SU-DHL-6 (cell line): ENCODE data around the gene ACTMAP.

Source experiments
- H2AFZ ChIP-seq: fragments of 200-600 bp; sonication (generic); 2 replicates; pipeline ENCODE4 v1.6.1; 2014; ENCODE audit warnings: low read depth, mild to moderate bottlenecking, moderate library complexity, mixed read lengths, antibody characterized with exemption, low read length; ENCODE audit not compliant: severe bottlenecking
- H3F3A ChIP-seq: fragments of 200-600 bp; shearing (Covaris generic); 2 replicates; pipeline ENCODE4 v1.6.0; 2016; ENCODE audit warnings: antibody characterized with exemption, mild to moderate bottlenecking; ENCODE audit not compliant: insufficient read depth
- H3K27ac ChIP-seq: fragments of 200-600 bp; sonication (generic); 2 replicates; pipeline ENCODE4 v1.5.1; 2016; ENCODE audit warnings: low read depth, mild to moderate bottlenecking, low read length, moderate library complexity, mixed read lengths
- H3K27me3 ChIP-seq: fragments of 200-600 bp; sonication (generic), shearing (Covaris generic); 2 replicates; pipeline ENCODE4 v1.6.0; 2014; ENCODE audit warnings: mild to moderate bottlenecking, low read length
- H3K36me3 ChIP-seq: fragments of 200-600 bp; sonication (generic); 2 replicates; pipeline ENCODE4 v1.6.1; 2014; ENCODE audit warnings: mild to moderate bottlenecking, low read length, mixed read lengths
- H3K4me2 ChIP-seq: fragments of 300-600, 200-600 bp; shearing (Covaris generic), sonication (generic); 2 replicates; pipeline ENCODE4 v1.6.0; 2014; ENCODE audit warnings: low read length, low read depth, mild to moderate bottlenecking; ENCODE audit not compliant: poor library complexity, severe bottlenecking
- H3K4me3 ChIP-seq: fragments of 200-600 bp; sonication (generic); 2 replicates; pipeline ENCODE4 v1.5.1; 2014; ENCODE audit warnings: antibody characterized with exemption, low read length, mild to moderate bottlenecking, mixed read lengths; ENCODE audit not compliant: insufficient read depth, poor library complexity, severe bottlenecking
- H3K79me2 ChIP-seq: fragments of 200-600 bp; sonication (generic); 2 replicates; pipeline ENCODE4 v1.6.1; 2014; ENCODE audit warnings: mild to moderate bottlenecking, low read length, moderate library complexity; ENCODE audit not compliant: insufficient read depth
- H3K9ac ChIP-seq: fragments of 200-600 bp; sonication (generic); 2 replicates; pipeline ENCODE4 v1.7.0; 2014; ENCODE audit warnings: mild to moderate bottlenecking, low read length
- H3K9me2 ChIP-seq: fragments of 200-600 bp; sonication (generic); replicated peaks from 2 replicates; pipeline ENCODE4 v1.6.1; 2014; ENCODE audit warnings: low read length; ENCODE audit not compliant: insufficient read depth
- H3K9me3 ChIP-seq: fragments of 200-600 bp; sonication (generic); 2 replicates; pipeline ENCODE4 v1.6.1; 2014; ENCODE audit warnings: low read length, mixed read lengths; ENCODE audit not compliant: insufficient read depth
- H4K20me1 ChIP-seq: fragments of 200-600 bp; sonication (generic); 2 replicates; pipeline ENCODE4 v1.6.1; 2014; ENCODE audit warnings: low read depth, mild to moderate bottlenecking, antibody characterized with exemption, low read length, moderate library complexity, mixed read lengths
- EZH2phosphoT487 ChIP-seq: fragments of 200-600 bp; sonication (generic), shearing (Covaris generic); conservative IDR thresholded peaks from 2 replicates; pipeline ENCODE4 v1.6.1; 2018; ENCODE audit warnings: mild to moderate bottlenecking, antibody characterized with exemption, low read length, moderate library complexity, mixed read lengths
- TF ChIP-seq, protein P1 (sequence below): fragments of 200-600 bp; sonication (generic); IDR thresholded peaks from one replicate; pipeline ENCODE4 v1.5.1; 2017; ENCODE audit warnings: antibody characterized with exemption, mild to moderate bottlenecking, low read length, moderate library complexity; ENCODE audit not compliant: insufficient read depth, poor library complexity, severe bottlenecking

The ACTMAP gene

GRCh38 chr19:40759352-40759751 lies 9.1 kb upstream of the ACTMAP start:
- Histone ChIP-seq H3K36me3 (peaks cover 44% of the 10 kb centered on the region), H3K79me2 (peaks cover 62% of the 10 kb centered on the region), H3K27me3 (no peaks in the 10 kb centered on the region), H3K9me2 (no peaks in the 10 kb centered on the region), H3K4me3 (no peak overlapping the region), H3K27ac (no peak overlapping the region), H3K9ac (no peak overlapping the region), H3K4me2 (no peak overlapping the region), H2AFZ (no peak overlapping the region), H3F3A (no peaks in the 10 kb centered on the region), H4K20me1 (peaks cover 32% of the 10 kb centered on the region), H3K9me3 (no peaks in the 10 kb centered on the region)
- no peak for TF ChIP-seq EZH2phosphoT487
- TF ChIP-seq, protein P1, sequence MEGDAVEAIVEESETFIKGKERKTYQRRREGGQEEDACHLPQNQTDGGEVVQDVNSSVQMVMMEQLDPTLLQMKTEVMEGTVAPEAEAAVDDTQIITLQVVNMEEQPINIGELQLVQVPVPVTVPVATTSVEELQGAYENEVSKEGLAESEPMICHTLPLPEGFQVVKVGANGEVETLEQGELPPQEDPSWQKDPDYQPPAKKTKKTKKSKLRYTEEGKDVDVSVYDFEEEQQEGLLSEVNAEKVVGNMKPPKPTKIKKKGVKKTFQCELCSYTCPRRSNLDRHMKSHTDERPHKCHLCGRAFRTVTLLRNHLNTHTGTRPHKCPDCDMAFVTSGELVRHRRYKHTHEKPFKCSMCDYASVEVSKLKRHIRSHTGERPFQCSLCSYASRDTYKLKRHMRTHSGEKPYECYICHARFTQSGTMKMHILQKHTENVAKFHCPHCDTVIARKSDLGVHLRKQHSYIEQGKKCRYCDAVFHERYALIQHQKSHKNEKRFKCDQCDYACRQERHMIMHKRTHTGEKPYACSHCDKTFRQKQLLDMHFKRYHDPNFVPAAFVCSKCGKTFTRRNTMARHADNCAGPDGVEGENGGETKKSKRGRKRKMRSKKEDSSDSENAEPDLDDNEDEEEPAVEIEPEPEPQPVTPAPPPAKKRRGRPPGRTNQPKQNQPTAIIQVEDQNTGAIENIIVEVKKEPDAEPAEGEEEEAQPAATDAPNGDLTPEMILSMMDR, result no peak

DNA sequence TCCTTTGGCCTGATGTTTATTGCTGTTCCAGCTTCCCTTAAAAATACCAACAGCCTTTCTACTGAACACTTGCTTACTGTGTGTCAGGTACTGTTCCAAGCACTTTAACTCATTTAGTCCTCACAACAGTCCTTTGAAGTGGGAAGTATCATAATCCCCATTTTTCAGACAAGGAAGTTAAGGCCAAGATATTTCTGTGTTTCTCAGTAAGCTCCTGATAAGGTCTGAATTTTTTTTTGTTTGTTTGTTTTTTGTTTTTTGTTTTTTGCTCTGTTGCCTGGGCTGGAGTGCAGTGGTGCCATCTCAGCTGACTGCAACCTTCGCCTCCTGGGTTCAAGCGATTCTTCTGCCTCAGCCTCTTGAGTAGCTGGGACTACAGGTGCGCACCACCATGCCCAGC lies 8.2 kb upstream of the ACTMAP start:
- no peak overlapping the region for H3K4me2 ChIP-seq
- peaks cover 39% of the 10 kb centered on the region for H3K36me3 ChIP-seq
- no peaks in the 10 kb centered on the region for H3K9me3 ChIP-seq
- H3K4me3 ChIP-seq, result no peak overlapping the region
- H3K9ac ChIP-seq, result no peak overlapping the region
- no peaks in the 10 kb centered on the region for H3K9me2 ChIP-seq
- H3F3A ChIP-seq, result no peaks in the 10 kb centered on the region
- H4K20me1 ChIP-seq, result peaks cover 32% of the 10 kb centered on the region
- H2AFZ ChIP-seq, result no peak overlapping the region
- H3K79me2 ChIP-seq, result peaks cover 70% of the 10 kb centered on the region
- TF ChIP-seq EZH2phosphoT487, result no peak
- TF ChIP-seq, protein P1, result no peak
- H3K27ac ChIP-seq, result no peak overlapping the region
- H3K27me3 ChIP-seq, result no peaks in the 10 kb centered on the region

DNA sequence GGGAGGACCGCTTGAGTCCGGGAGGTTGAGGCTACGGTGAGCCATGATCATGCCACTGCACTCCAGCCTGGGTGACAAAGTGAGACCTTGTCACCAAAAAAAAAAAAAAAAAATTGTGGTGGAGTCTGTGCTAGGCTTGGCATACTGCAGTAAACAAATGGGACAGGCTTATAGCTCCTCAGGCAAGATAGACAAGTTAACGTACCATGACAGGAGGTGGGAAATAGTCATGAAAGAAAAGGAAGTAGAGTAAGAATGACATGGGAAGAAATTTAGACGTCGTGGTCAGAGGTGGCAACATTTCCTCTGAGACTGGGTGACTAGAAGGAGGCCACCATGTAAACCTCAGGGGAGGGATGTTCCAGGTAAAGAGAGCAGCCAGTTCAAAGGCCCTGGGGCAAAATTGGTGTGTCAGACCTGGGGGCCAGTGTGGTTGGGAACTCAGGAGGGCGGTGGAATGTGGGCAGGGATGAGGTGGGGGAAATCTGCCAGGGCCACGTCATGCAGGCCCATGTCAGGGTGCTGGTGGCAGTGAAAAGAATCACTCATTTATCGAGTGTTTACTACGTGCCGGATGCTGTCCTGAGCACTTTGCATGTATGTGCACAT lies 6.3 kb upstream of the ACTMAP start:
- Histone ChIP-seq H2AFZ (no peak overlapping the region), H3K27ac (no peak overlapping the region), H3F3A (no peaks in the 10 kb centered on the region), H3K9me2 (no peaks in the 10 kb centered on the region), H3K4me3 (no peak overlapping the region), H3K36me3 (peaks cover 30% of the 10 kb centered on the region), H3K9me3 (no peaks in the 10 kb centered on the region), H3K27me3 (no peaks in the 10 kb centered on the region), H3K79me2 (peaks cover 84% of the 10 kb centered on the region), H4K20me1 (peaks cover 26% of the 10 kb centered on the region), H3K9ac (no peak overlapping the region), H3K4me2 (no peak overlapping the region)
- TF ChIP-seq, protein P1, result no peak
- TF ChIP-seq EZH2phosphoT487, result no peak
